Osteoblast (primary cell): ENCODE results near the gene BMP2K. TPM values are rescaled to one million over a fixed set of nuclear protein-coding genes. Genes with fewer than 3 reads are reported as not detected.

Experiments
- DNase-seq: peaks from one replicate; pipeline ENCODE4 v3.0.0; 2011; ENCODE audit warnings: low spot score, mixed read lengths; ENCODE audit not compliant: insufficient read length; ENCODE audit errors: missing footprints
- H2AFZ ChIP-seq: 2 replicates; pipeline ENCODE4 v1.6.0; 2011; ENCODE audit warnings: mild to moderate bottlenecking, low read length
- H3K27ac ChIP-seq: 2 replicates; pipeline ENCODE4 v1.5.1; 2011; ENCODE audit warnings: mild to moderate bottlenecking, low read depth, low read length, moderate library complexity
- H3K27me3 ChIP-seq: 2 replicates; pipeline ENCODE4 v1.6.0; 2012; ENCODE audit warnings: mild to moderate bottlenecking, control low read depth, inconsistent platforms, low read length, moderate library complexity; ENCODE audit not compliant: insufficient read depth
- H3K36me3 ChIP-seq: 2 replicates; pipeline ENCODE4 v1.5.1; 2011; ENCODE audit warnings: mild to moderate bottlenecking, low read length, control low read depth, moderate library complexity; ENCODE audit not compliant: insufficient read depth
- H3K4me1 ChIP-seq: 2 replicates; pipeline ENCODE4 v1.5.1; 2011; ENCODE audit warnings: mild to moderate bottlenecking, low read length, control low read depth, moderate library complexity; ENCODE audit not compliant: insufficient read depth
- H3K4me2 ChIP-seq: 2 replicates; pipeline ENCODE4 v1.6.0; 2011; ENCODE audit warnings: mild to moderate bottlenecking, low read length; ENCODE audit not compliant: insufficient read depth
- H3K4me3 ChIP-seq: fragments of 200-600 bp; sonication (generic); 3 replicates; pipeline ENCODE4 v1.5.1; 2012; ENCODE audit warnings: mild to moderate bottlenecking, low read length, inconsistent platforms; ENCODE audit not compliant: insufficient read depth
- H3K79me2 ChIP-seq: 2 replicates; pipeline ENCODE4 v1.6.0; 2012; ENCODE audit warnings: mild to moderate bottlenecking, low read length, control low read depth, inconsistent platforms; ENCODE audit not compliant: insufficient read depth
- H3K9me3 ChIP-seq: 2 replicates; pipeline ENCODE4 v1.5.1; 2011; ENCODE audit warnings: low read depth, low read length, control low read depth
- H4K20me1 ChIP-seq: 2 replicates; pipeline ENCODE4 v1.6.0; 2012; ENCODE audit warnings: mild to moderate bottlenecking, low read length, control low read depth; ENCODE audit not compliant: insufficient read depth
- total RNA-seq: library from RNA; depleted of rRNA; stranded (reverse); fragments of >200 nt; gene quantifications from 2 replicates; pipeline ENCODE4 v1.2.3, GENCODE V29; 2012
- TF ChIP-seq, protein P1 (sequence below): IDR thresholded peaks from 2 replicates; pipeline ENCODE4 v1.5.1; 2011; ENCODE audit warnings: mild to moderate bottlenecking, low read depth, low read length, moderate library complexity; ENCODE audit errors: extremely low read depth

The BMP2K gene
- total RNA-seq, 1 donor, result 61.2 TPM

DNA sequence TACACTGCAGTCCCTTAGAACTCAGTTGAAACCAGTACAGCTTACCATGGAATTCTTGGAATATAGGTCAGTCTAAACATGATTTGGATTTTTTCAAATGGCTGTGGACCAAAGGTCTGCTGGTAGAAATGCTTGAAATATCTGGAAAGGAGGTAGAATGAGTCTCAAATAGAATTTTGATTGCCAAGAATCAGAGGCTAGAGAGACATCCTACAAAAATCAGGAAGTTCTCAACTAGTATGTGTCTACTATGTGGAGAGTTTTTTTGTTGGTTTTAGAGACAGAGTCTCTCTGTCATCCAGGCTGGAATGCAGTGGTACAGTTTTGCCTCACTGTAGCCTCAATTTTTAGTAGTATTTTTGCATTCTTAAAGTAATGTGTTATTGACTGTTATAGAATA lies 109.4 kb downstream of the BMP2K start:
- H3K27me3 ChIP-seq, result no peaks in the 10 kb centered on the region
- no peaks in the 10 kb centered on the region for H3K4me1 ChIP-seq
- DNase-seq, result no peak
- H4K20me1 ChIP-seq, result no peaks in the 10 kb centered on the region
- no peaks in the 10 kb centered on the region for H3K9me3 ChIP-seq
- H2AFZ ChIP-seq, result no peak overlapping the region
- TF ChIP-seq, protein P1, sequence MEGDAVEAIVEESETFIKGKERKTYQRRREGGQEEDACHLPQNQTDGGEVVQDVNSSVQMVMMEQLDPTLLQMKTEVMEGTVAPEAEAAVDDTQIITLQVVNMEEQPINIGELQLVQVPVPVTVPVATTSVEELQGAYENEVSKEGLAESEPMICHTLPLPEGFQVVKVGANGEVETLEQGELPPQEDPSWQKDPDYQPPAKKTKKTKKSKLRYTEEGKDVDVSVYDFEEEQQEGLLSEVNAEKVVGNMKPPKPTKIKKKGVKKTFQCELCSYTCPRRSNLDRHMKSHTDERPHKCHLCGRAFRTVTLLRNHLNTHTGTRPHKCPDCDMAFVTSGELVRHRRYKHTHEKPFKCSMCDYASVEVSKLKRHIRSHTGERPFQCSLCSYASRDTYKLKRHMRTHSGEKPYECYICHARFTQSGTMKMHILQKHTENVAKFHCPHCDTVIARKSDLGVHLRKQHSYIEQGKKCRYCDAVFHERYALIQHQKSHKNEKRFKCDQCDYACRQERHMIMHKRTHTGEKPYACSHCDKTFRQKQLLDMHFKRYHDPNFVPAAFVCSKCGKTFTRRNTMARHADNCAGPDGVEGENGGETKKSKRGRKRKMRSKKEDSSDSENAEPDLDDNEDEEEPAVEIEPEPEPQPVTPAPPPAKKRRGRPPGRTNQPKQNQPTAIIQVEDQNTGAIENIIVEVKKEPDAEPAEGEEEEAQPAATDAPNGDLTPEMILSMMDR, result no peak
- no peaks in the 10 kb centered on the region for H3K79me2 ChIP-seq
- H3K36me3 ChIP-seq, result peaks cover 10% of the 10 kb centered on the region
- H3K4me2 ChIP-seq, result no peak overlapping the region
- H3K27ac ChIP-seq, result no peak overlapping the region
- H3K4me3 ChIP-seq, result no peak overlapping the region

DNA sequence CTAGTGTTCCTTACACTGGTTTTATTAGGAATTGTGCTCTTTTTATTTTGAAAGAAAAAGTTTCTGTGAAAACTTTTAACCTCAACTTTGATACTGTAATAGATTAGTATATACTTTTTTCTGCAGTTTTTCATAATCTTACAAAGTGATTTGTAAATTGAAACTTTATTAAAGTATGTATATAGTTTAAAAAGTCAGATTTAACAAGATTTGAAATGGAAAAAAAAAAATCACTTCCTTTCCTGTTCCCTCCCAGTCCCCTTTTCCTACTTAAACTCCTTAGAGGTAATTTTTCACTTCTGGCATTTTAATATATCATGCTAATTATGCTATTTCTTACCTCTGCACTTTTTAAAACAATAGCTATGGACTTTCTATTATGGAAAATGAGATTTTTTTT lies 113.8 kb downstream of the BMP2K start:
- Histone ChIP-seq H4K20me1 (no peaks in the 10 kb centered on the region), H3K4me1 (no peaks in the 10 kb centered on the region), H3K27me3 (no peaks in the 10 kb centered on the region), H3K9me3 (no peaks in the 10 kb centered on the region), H2AFZ (no peak overlapping the region), H3K79me2 (no peaks in the 10 kb centered on the region), H3K4me2 (no peak overlapping the region), H3K27ac (no peak overlapping the region), H3K4me3 (no peak overlapping the region), H3K36me3 (peaks cover 19% of the 10 kb centered on the region)
- peak; percentile 45 for DNase-seq
- TF ChIP-seq, protein P1, result no peak

DNA sequence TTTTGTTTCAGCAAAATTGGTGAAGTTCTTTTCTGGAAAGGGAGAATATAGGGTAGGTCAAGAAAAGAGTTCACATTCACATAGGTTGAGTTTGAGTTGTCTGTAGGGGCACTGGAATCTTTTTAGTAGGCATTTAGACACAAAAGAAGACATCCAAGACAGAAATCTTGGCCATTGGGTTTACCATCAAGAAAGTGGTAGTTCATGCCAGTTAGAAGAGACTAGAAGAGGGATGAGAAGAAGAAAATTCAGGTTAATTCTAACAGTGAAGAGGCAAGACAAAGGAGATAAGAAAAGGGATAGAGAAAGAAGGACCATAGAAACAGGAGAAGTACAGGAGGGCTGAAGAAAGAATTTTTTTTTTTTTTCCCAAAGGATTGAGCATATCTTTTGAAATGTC lies 123.2 kb downstream of the BMP2K start:
- Histone ChIP-seq H3K4me3 (no peak overlapping the region), H4K20me1 (no peaks in the 10 kb centered on the region), H3K4me1 (no peaks in the 10 kb centered on the region), H2AFZ (no peak overlapping the region), H3K4me2 (no peak overlapping the region), H3K79me2 (no peaks in the 10 kb centered on the region), H3K27me3 (no peaks in the 10 kb centered on the region), H3K9me3 (no peaks in the 10 kb centered on the region), H3K27ac (no peak overlapping the region), H3K36me3 (peaks cover 7% of the 10 kb centered on the region)
- TF ChIP-seq, protein P1, result no peak
- DNase-seq, result no peak

DNA sequence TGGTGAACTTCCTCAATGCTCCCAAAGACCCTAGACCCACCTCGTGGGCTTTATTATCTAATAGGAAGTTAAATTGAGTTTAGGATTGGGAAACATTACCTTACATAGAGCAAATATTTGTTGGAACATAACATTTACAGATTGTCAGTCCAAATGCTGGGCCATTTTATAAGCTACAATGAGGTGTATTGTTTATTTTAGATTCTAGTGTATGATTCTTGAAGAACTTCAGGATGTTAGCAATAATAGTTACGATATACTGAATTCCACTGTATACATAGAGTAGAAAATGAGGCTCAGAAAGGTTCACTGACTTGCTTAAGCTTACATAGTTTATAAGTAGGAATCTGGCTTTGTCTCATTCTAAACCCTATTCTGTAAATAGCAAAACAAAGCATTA lies 125.7 kb downstream of the BMP2K start:
- H3K27ac ChIP-seq, result no peak overlapping the region
- no peaks in the 10 kb centered on the region for H3K4me1 ChIP-seq
- no peak overlapping the region for H3K4me3 ChIP-seq
- no peaks in the 10 kb centered on the region for H3K36me3 ChIP-seq
- DNase-seq, result no peak
- H2AFZ ChIP-seq, result no peak overlapping the region
- no peaks in the 10 kb centered on the region for H3K79me2 ChIP-seq
- no peaks in the 10 kb centered on the region for H4K20me1 ChIP-seq
- H3K4me2 ChIP-seq, result no peak overlapping the region
- TF ChIP-seq, protein P1, result no peak
- H3K9me3 ChIP-seq, result no peaks in the 10 kb centered on the region
- no peaks in the 10 kb centered on the region for H3K27me3 ChIP-seq
